ENCODE data around the gene HPN.
"Not testable (repeated sequence)": the region's sequence is repeated elsewhere in the genome, so short reads cannot be mapped to it uniquely, and the experiment has no call there.

HPN gene

DNA sequence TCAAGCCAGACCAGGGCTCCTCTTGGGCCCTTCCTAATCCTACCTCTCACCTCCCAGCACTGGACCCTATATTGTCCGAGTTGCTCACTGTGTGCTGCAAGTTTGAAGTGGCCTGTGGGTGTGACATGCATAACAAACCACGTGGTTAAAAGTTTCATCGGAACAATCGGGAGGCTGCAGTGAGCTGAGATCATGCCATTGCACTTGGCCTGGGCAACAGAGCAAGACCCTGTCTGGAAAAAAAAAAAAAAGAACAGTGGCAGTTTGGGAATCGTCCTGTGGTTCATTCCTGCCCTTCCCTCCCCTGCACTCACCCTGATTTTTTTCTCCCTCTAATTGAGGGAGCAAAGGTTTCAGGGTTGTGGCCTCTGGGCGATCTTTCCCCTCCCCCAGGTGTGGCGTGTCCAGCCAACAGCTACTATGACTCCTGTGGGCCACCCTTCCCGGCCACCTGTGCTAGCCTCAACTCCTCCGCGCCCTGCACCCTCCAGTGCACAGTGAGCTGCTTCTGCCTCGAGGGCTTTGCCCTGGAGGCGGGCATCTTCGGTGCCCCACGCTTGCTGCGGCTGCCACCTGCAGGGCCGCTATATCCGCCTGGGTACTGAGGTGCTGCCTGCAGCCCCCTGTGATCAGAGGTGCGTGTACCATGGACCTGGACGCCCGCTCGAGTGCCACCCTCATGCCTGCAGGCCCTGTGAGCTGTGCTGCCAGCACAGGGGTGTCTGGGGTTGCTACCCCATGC lies 57.8 kb downstream of the HPN start:
- Histone ChIP-seq H3K27ac (ENCODE audit: low read length) (no peak overlapping the region), H3K27me3 (ENCODE audit: low read depth, low read length) (no peaks in the 10 kb centered on the region), H3K9ac (ENCODE audit: low read length) (no peak overlapping the region), H3K36me3 (replicated peaks; ENCODE audit: low read depth, low read length) (no peaks in the 10 kb centered on the region), H3K9me3 (ENCODE audit: insufficient read depth, low read length) (no peaks in the 10 kb centered on the region), H3K79me2 (ENCODE audit: low read length) (no peaks in the 10 kb centered on the region), H3K4me3 (ENCODE audit: low read length) (no peak overlapping the region), H3K4me1 (ENCODE audit: low read length) (no peaks in the 10 kb centered on the region), H3K4me2 (ENCODE audit: low read length) (no peak overlapping the region), H4K20me1 (ENCODE audit: insufficient read depth, low read length) (no peaks in the 10 kb centered on the region), H2AFZ (ENCODE audit: low read depth, low read length) (no peak overlapping the region)
- TF ChIP-seq CTCF (IDR thresholded peaks at IDR 0.05; ENCODE audit: low read depth, low read length): no peak
- TF ChIP-seq EZH2phosphoT487 (IDR thresholded peaks at IDR 0.05; ENCODE audit: low read depth): no peak

DNA sequence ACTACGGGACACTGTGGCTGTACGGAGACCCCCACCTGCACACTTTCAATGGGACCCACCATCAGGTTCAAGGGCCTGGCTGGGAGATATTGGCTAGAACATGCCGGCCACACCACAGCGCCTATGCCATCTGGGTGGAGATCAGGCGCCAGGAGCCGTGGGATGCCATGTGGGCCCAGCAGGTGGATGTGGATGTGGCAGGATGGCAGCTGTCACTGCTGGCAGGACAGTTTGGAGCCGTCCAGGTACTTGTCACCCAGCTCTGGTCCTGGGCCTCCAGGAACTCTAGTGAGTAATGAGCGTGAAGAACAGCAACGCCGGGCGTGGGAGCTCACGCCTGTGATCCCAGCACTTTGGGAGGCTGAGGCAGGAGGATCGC lies 58.4 kb downstream of the HPN start:
- no peak overlapping the region for H2AFZ ChIP-seq (ENCODE audit: low read depth, low read length)
- no peak overlapping the region for H3K27ac ChIP-seq (ENCODE audit: low read length)
- TF ChIP-seq CTCF (IDR thresholded peaks at IDR 0.05; ENCODE audit: low read depth, low read length) (no peak), EZH2phosphoT487 (IDR thresholded peaks at IDR 0.05; ENCODE audit: low read depth) (no peak)
- H3K36me3 ChIP-seq (replicated peaks; ENCODE audit: low read depth, low read length): no peaks in the 10 kb centered on the region
- H3K27me3 ChIP-seq (ENCODE audit: low read depth, low read length): no peaks in the 10 kb centered on the region
- no peaks in the 10 kb centered on the region for H3K4me1 ChIP-seq (ENCODE audit: low read length)
- H4K20me1 ChIP-seq (ENCODE audit: insufficient read depth, low read length): no peaks in the 10 kb centered on the region
- H3K9ac ChIP-seq (ENCODE audit: low read length): no peak overlapping the region
- H3K79me2 ChIP-seq (ENCODE audit: low read length): no peaks in the 10 kb centered on the region
- no peak overlapping the region for H3K4me2 ChIP-seq (ENCODE audit: low read length)
- no peak overlapping the region for H3K4me3 ChIP-seq (ENCODE audit: low read length)
- no peaks in the 10 kb centered on the region for H3K9me3 ChIP-seq (ENCODE audit: insufficient read depth, low read length)

GRCh38 chr19:35100588-35101533 lies 59.3 kb downstream of the HPN start:
- H3K4me2 ChIP-seq (ENCODE audit: low read length): no peak overlapping the region
- H2AFZ ChIP-seq (ENCODE audit: low read depth, low read length): no peak overlapping the region
- H3K9ac ChIP-seq (ENCODE audit: low read length): no peak overlapping the region

GRCh38 chr19:35101949-35102348 lies 60.4 kb downstream of the HPN start:
- H3K4me3 ChIP-seq (ENCODE audit: low read length); H3K36me3 ChIP-seq (replicated peaks; ENCODE audit: low read depth, low read length); H3K27me3 ChIP-seq (ENCODE audit: low read depth, low read length); H3K4me1 ChIP-seq (ENCODE audit: low read length); H3K27ac ChIP-seq (ENCODE audit: low read length); H3K79me2 ChIP-seq (ENCODE audit: low read length); H2AFZ ChIP-seq (ENCODE audit: low read depth, low read length); H3K9ac ChIP-seq (ENCODE audit: low read length); H3K4me2 ChIP-seq (ENCODE audit: low read length); H3K9me3 ChIP-seq (ENCODE audit: insufficient read depth, low read length); H4K20me1 ChIP-seq (ENCODE audit: insufficient read depth, low read length): not testable (repeated sequence)

More at GRCh38 chr19:35100588-35101533, 59.3 kb downstream of the HPN start:
- H3K4me3 ChIP-seq (ENCODE audit: low read length): no peak overlapping the region
- H3K27ac ChIP-seq (ENCODE audit: low read length): no peak overlapping the region
- no peaks in the 10 kb centered on the region for H3K36me3 ChIP-seq (replicated peaks; ENCODE audit: low read depth, low read length)
- H3K27me3 ChIP-seq (ENCODE audit: low read depth, low read length): no peaks in the 10 kb centered on the region
- TF ChIP-seq CTCF (IDR thresholded peaks at IDR 0.05; ENCODE audit: low read depth, low read length) (no peak), EZH2phosphoT487 (IDR thresholded peaks at IDR 0.05; ENCODE audit: low read depth) (no peak)
- H3K4me1 ChIP-seq (ENCODE audit: low read length): no peaks in the 10 kb centered on the region
- H3K9me3 ChIP-seq (ENCODE audit: insufficient read depth, low read length): no peaks in the 10 kb centered on the region
- H4K20me1 ChIP-seq (ENCODE audit: insufficient read depth, low read length): no peaks in the 10 kb centered on the region
- no peaks in the 10 kb centered on the region for H3K79me2 ChIP-seq (ENCODE audit: low read length)

DNA sequence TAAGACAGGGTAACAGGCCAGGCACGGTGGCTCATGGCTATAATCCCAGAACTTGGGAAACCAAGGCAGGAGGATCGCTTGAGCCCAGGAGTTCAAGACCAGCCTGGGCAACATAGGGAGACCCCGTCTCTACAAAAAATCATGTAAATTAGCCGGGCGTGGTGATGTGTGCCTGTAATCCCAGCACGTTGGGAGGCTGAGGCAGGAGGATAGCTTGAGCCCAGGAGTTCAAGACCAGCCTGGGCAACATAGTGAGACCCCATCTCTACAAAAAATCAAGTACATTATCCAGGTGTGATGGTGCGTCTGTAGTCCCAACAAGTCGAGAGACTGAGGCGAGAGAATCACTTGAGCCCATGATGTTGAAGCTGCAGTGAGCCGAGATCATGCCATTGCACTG lies 62.1 kb downstream of the HPN start:
- H2AFZ ChIP-seq (ENCODE audit: low read depth, low read length); H3K9ac ChIP-seq (ENCODE audit: low read length); H3K27me3 ChIP-seq (ENCODE audit: low read depth, low read length); H3K79me2 ChIP-seq (ENCODE audit: low read length); H3K4me1 ChIP-seq (ENCODE audit: low read length); H3K4me2 ChIP-seq (ENCODE audit: low read length); H3K4me3 ChIP-seq (ENCODE audit: low read length); H3K36me3 ChIP-seq (replicated peaks; ENCODE audit: low read depth, low read length); H3K27ac ChIP-seq (ENCODE audit: low read length); H3K9me3 ChIP-seq (ENCODE audit: insufficient read depth, low read length); H4K20me1 ChIP-seq (ENCODE audit: insufficient read depth, low read length): not testable (repeated sequence)

Data from OCI-LY3 (cell line).